SK-N-SH (cell line): Measurements from ENCODE around the gene DUSP6.

Experiments used
- EP300 ChIP-seq, 2 experiments: IDR thresholded peaks; 2 replicates each; pipeline versions ENCODE4 v1.4.0 to v1.6.1; 2012; ENCODE audit warnings: borderline replicate concordance in 1 of 2, low read depth in 1 of 2, low read length in 1 of 2
- FOXJ3 ChIP-seq: sonication (generic); formaldehyde crosslinking; IDR thresholded peaks from 2 replicates; pipeline ENCODE4 v1.5.1; 2020; ENCODE audit warnings: mild to moderate bottlenecking, missing genetic modification reagents
- MAX ChIP-seq: IDR thresholded peaks from 2 replicates; pipeline ENCODE4 v1.4.0; 2012; ENCODE audit warnings: low read depth
- NFIC ChIP-seq: IDR thresholded peaks from 2 replicates; pipeline ENCODE4 v1.4.0; 2012; ENCODE audit warnings: borderline replicate concordance
- PBX3 ChIP-seq: IDR thresholded peaks from 2 replicates; pipeline ENCODE4; 2012
- POLR2AphosphoS5 ChIP-seq: IDR thresholded peaks from 2 replicates; pipeline ENCODE4 v1.6.1; 2012; ENCODE audit warnings: low read depth, low read length
- RAD21 ChIP-seq: IDR thresholded peaks from 2 replicates; pipeline ENCODE4 v1.6.1; 2012; ENCODE audit warnings: mild to moderate bottlenecking, low read length
- RCOR1 ChIP-seq: fragments of 150-350 bp; IDR thresholded peaks from 2 replicates; pipeline ENCODE4 v1.6.1; 2017; ENCODE audit warnings: antibody characterized with exemption, low read length
- REST ChIP-seq: IDR thresholded peaks from 2 replicates; pipeline ENCODE4 v1.6.1; 2012; ENCODE audit warnings: mild to moderate bottlenecking, low read depth, low read length, moderate library complexity
- SIN3A ChIP-seq: IDR thresholded peaks from 2 replicates; pipeline ENCODE4 v1.6.1; 2012; ENCODE audit warnings: low read depth, mild to moderate bottlenecking, low read length, moderate library complexity, borderline replicate concordance
- USF2 ChIP-seq: fragments of 150-350 bp; IDR thresholded peaks from 2 replicates; pipeline ENCODE4 v1.6.1; 2017; ENCODE audit warnings: antibody characterized with exemption, low read length, low read depth, borderline replicate concordance
- YY1 ChIP-seq: IDR thresholded peaks from 2 replicates; pipeline ENCODE4 v1.4.0; 2012; ENCODE audit warnings: low read depth, mild to moderate bottlenecking
- TF ChIP-seq, protein P1 (sequence below): fragments of 200-600 bp; sonication (generic); IDR thresholded peaks from 2 replicates; pipeline ENCODE4 v1.6.1; 2017; ENCODE audit warnings: antibody characterized with exemption, mild to moderate bottlenecking, moderate library complexity
- TF ChIP-seq, protein P2 (sequence below): IDR thresholded peaks from 2 replicates; pipeline ENCODE4 v1.4.0; 2012; ENCODE audit warnings: low read depth, borderline replicate concordance

DNA sequence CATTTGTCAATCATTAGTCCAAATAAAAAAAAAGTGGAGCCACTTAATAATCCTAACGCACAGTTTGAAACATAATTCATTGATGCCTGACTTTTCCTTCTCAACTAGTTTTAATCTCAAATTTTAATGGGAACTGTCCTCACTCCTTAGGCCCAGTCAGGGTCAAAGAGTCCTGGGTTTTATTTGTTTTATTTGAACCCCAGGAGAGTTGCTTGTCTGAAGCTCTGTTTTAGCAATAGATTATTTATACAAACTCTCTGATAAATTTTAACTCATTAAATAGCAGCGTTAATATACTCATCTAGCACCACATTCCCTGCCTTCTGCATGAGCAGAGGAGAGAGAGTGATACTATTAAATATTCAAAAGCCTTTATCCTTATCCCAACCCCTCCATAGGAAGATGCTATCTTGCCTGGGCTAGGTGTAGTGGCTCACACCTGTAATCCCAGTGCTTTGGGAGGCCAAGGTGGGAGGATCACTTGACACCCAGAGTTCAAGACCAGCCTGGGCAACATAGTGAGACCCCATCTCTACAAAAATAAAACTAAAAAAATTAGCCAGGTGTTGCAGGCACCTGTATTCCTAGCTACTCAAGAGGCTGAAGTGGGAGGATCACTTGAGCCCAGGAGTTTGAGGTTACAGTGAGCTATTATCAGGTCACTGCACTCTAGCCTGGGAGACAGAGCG is 14.5 kb upstream of the DUSP6 start:
- TF ChIP-seq, protein P1, sequence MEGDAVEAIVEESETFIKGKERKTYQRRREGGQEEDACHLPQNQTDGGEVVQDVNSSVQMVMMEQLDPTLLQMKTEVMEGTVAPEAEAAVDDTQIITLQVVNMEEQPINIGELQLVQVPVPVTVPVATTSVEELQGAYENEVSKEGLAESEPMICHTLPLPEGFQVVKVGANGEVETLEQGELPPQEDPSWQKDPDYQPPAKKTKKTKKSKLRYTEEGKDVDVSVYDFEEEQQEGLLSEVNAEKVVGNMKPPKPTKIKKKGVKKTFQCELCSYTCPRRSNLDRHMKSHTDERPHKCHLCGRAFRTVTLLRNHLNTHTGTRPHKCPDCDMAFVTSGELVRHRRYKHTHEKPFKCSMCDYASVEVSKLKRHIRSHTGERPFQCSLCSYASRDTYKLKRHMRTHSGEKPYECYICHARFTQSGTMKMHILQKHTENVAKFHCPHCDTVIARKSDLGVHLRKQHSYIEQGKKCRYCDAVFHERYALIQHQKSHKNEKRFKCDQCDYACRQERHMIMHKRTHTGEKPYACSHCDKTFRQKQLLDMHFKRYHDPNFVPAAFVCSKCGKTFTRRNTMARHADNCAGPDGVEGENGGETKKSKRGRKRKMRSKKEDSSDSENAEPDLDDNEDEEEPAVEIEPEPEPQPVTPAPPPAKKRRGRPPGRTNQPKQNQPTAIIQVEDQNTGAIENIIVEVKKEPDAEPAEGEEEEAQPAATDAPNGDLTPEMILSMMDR: no peak
- TF ChIP-seq RAD21 (no peak), POLR2AphosphoS5 (no peak), NFIC (no peak), YY1 (no peak), EP300 (IDR thresholded peaks at IDR 0.05; ENCODE audit: borderline replicate concordance in 1 of 2, low read depth in 1 of 2, low read length in 1 of 2) (no peak), FOXJ3 (CRISPR knock-in tag) (no peak), PBX3 (no peak), REST (no peak), SIN3A (no peak), MAX (no peak), RCOR1 (no peak), USF2 (no peak)
- TF ChIP-seq, protein P2, sequence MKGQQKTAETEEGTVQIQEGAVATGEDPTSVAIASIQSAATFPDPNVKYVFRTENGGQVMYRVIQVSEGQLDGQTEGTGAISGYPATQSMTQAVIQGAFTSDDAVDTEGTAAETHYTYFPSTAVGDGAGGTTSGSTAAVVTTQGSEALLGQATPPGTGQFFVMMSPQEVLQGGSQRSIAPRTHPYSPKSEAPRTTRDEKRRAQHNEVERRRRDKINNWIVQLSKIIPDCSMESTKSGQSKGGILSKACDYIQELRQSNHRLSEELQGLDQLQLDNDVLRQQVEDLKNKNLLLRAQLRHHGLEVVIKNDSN: no peak
